ENCODE measurements around the gene COL20A1.

The COL20A1 gene

DNA sequence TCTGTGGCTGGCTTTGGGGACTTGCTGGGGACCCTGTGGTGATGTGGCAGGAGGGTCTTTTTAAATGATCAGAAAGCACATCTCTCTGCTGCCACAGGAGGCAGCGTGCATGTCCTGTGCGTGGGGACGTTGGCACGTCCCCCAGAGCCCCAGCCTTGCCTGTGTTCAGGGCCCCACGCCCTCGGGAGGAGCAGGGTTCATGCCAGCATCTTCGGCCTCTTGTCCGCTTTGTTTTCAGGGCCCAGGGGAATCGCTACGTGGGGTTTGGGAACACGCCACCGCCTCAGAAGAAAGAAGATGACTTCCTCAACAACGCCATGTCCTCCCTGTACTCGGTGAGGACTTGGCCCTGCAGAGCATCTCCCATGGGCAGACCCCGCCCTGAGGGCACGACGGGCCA lies 14.3 kb upstream of the COL20A1 start:
- DNase-seq = no peak

DNA sequence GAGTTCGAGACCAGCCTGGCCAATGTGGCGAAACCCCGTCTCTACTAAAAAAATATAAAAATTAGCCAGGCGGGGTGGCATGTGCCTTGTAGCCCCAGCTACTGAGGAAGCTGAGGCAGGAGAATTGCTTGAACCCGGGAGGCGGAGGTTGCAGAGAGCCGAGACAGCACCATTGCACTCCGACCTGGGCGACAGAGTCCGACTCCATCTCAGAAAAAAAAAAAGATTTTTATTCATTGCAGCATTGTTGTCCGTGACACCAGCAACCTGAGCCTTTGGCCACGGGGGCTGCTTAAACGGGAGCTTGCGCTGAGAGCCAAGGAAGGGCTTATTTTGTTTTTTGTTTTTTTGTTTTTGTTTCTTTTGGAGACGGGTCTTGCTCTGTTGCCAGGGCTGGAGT lies 13.1 kb upstream of the COL20A1 start:
- DNase-seq = no peak

DNA sequence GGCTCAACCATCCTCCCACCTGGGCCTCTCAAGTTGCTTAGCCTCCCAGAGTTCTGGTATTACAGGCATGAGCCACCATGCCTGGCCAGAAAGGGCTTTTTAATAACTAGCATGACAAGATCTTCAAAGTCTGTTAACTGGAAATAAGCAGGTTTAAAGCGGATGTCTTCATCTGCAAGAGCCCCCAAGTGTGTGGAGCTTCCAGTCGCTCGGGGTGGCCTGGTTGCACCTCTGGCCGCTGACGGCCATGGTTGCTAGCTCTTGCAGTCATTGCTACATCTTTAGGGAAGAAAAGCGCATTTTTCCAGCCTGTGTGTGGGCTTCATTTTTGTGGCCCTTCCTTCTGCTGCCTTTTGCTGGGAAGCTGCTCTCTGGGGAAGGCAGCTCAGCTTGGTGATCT lies 12.6 kb upstream of the COL20A1 start:
- DNase-seq = no peak

DNA sequence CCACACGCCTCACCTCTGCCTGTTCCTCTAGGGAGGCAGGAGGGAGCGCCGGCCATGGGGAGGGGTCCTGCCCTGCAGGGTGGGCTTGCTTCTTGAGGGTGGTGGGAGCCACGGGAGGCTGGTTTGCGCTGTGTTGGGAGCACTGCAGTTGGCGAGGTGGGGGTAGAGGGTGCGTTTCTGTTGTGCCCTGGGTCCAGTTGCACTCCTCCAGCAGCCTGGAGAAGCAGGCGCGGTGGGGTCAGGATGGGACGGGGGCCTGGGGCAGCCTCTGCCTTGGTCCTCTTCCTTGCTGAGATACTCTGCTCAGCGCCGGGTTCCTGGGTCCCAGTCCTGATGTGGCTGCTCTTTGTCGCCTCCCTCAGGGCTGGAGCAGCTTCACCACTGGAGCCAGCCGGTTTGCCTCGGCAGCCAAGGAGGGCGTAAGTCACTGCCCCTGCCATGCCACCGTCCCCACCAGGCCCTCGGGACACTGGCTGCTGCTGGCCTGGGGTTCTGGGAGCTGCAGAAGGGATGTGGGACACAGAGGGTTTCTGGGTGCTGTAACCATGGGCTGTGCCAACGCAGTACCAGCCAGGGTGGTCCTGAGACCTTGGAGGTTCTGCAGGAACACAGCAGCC lies 11.9 kb upstream of the COL20A1 start:
- no peak for DNase-seq

DNA sequence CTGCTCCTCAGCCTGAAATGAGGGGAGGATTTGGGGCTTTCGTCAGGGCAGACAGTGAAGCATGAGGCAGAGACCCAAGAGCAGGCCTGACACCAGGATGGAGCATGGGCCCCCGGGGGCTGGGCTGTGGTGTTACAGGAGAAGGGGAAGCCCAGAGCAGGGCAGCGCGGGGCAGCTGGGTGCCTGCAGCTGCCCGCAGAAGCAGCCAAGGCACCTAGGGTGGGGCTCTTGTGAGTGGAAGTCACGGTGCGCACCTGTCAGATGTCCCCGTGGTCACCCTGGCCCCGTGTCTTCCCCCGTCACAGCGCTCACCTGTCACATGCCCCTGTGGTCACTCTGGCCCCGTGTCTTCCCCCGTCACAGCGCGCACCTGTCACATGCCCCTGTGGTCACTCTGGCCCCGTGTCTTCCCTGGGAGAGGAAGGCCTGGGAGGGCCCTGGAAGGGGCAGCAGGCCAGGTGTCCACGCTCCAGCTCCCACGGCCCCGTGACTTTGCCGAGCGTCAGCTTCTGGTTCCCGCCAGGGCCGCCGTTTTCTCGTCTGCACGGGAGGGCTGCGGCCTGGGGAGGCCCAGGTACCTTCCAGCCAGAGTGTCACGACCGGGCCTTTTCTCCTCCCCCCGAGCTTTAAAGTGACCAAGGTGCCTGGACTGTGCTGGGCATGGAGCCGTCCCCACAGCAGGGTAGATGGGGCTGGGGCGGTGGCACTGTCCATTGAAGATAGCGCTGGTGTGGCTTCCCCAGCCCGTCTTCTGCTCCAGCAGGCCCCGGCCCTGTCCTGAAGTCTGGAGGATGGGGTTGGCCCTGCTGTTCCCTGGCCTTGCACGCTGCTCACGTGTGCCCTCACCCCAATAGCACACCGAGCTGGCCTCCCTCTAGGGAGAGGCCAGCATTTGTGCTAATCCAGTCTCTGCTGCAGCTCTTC lies 11.0 kb upstream of the COL20A1 start:
- no peak for DNase-seq

DNA sequence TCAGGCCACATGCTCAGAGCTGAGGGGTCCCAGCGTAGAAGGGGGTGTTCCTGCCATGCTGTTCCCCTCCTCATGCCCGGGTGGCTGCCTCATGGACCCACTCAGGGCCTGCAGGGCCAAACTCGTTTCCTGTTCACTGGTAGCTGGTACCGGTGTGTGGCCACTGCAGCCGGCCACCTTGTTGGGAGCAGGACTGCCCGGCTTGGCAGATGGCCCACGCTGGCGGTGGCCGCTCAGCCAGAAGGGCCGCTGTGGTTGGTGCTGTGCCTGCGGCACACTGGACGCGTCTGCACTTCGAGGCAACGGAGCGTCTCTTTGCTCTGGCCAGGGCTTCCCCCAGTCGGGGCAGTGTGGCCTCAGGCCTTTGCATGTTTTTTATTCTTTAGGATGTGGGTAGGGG lies 10.0 kb upstream of the COL20A1 start:
- DNase-seq = no peak

DNA sequence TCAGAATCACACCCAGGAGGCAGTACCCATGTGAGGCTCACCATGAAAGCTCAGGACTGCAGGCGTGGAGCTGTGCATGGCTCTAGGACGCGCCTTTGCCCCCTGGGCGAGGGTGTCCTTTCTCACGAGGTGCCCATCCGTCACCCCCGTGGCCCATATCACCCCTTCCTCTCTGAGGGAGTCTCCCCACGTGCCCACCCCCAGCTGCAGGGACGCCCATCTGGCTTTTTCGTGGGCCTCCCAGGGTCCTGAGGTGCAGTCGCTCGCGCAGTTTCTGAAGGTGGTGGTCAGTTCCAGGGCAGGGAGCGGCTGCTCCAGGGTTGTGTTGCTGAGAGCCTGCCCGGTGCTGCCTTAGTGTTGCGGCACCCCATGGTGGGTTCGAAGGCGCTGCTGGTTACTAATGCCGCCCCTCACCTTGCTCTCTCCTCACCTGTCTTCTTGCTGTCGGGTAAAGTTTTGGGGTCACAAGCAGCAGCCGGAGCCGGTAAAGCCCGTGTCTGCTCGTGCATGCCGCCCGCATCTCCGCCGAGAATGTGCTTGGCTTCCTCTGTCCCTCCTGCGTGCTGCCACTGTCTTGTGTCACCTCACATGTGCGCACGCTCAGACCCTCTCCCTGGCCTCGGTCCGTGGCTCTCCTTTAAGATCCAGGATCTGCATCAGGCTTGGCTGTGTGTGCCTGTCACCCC lies 9.4 kb upstream of the COL20A1 start:
- no peak for DNase-seq

DNA sequence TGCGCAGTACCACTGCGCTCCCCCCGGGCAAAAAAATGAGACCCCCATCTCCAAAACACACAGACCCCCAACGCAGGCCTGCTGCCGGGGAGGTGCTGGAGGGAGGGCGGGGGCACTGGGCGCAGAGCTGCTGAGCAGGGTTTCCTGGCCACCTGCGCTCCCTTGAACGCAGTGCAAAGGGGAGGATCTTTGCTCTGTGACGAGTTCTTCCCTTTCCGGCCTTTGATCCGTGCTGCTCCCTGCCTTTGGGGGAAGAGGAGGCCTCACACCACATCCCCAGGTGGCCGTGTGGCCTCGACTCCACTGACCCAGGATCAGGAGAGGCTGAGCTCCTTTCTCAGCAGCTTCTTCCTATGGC lies 8.9 kb upstream of the COL20A1 start:
- no peak for DNase-seq

DNA sequence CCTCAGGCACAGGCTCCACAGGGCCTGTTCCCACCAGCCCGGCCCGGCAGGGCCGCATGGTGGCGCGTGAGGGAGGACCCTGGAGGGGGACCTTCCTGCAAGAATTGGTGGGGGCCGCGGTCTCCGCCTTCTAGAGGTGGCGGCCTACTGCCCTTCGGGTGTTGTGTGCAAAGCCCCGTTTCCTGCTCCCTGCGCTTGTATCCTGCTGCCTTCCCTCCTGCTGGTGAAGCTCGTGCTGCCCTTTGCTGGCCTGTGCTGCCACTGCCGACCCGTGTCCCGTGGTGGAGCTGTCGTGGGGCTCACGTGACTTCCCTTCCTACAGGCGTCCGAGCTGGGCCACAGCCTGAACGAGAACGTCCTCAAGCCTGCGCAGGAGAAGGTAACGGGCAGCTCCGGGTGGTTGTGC lies 8.4 kb upstream of the COL20A1 start:
- no peak for DNase-seq

DNA sequence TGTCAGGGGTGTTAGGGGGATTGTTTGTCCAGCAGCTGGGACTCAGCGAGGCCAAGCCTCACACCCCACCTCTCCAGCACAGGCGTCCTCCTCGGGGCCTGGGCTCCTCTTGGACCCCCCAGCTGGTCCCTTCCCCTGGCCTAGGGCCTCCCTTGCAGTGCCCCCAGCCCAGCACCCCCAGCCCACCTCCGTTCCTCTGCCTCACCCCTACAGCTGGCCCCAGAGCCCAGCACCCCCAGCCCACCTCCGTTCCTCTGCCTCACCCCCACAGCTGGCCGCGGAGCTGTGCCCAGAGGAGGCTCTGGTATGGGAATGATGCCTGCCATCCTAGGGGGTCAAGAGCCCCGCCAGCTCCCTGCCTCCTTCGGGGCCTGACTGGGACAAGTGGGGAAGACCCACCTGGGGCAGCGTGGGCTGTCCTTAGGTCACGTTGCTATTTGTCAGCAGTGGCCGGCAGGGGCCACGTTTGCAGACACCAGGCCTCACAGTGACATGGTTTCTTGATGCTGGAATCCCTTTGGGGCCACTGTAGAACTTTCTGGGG lies 7.9 kb upstream of the COL20A1 start:
- DNase-seq = no peak

DNA sequence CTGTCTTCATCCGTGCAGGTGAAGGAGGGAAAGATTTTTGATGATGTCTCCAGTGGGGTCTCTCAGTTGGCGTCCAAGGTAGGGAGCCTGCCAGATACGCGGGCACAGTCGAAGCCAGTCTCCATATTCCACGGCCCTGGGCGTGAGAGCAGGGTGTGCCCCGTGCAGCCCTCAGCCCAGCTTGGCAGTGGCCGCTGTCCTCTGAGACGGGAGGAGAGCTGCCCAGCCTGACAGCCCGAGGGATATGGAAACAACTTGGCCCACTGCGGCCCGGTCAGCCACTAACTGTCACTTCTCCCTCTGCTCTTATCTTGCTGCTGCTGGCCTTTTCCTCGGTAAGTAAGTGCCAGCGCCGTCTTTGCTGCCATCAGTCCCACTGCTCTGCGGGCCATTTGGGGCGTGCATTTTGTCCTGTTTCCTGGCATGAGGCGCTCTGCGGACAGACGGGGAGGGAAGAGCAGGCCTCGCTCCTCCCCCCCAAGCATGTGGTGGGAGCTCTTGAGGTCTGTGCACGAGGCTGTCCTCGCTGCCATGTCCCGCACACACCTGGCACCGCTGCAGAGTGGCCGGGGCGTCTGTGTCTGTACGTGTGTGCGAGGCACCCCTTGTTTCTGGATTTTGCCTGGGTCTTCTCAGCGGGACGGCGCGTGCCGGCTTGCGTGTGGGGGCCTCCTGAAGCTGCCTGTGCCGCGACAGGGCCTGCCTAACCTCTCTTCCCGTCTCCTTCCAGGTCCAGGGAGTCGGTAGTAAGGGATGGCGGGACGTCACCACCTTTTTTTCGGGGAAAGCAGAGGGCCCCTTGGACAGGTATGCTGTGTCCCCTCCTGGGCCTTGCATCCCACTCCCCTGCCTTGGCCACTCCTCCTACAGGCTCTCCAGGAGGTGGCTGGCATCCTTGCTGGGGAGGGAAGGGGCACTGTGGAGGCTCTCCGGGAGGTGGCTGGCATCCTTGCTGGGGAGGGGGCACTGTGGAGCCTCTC lies 7.1 kb upstream of the COL20A1 start:
- no peak for DNase-seq

DNA sequence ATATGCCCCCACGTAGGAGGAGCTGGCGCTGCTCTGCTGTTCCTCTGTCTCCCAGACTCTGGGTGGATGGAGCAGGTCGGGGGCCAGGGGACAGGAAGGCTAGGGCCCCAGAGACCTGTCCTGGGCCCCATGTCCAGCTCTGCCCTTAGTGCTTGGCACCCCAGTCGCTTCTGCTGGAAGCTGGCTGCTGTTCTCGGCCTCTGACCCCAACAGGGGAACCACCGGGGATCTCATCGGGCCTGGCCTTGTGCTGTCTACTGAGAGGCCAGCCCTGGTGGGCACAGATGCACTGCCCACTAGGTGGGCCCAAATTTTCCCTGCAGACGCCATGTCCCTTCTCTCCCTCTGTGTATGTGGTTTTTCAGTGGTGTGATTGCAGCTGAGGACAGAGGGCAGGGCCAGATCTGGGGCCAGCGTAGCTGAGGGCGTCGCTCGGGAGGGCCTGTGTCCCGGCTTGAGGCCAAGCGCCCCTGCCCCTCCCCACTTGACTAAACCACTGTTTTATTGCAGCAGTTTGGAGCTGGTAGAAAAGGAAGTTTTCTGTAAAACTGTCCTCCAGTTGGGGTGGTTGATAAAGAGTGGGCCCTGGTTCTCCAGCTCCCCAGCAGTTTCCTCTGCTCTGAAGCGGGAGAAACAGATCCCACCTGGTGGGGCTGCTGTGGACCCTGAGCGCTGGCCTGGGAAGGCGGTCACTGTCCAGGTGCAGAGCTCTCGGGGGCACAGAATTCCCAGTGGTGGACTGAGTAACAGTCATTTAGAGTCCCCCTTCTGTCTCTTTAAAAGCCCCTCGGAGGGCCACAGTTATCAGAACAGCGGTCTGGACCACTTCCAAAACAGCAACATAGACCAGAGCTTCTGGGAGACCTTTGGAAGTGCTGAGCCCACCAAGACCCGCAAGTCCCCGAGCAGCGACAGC lies 5.9 kb upstream of the COL20A1 start:
- no peak for DNase-seq

DNA sequence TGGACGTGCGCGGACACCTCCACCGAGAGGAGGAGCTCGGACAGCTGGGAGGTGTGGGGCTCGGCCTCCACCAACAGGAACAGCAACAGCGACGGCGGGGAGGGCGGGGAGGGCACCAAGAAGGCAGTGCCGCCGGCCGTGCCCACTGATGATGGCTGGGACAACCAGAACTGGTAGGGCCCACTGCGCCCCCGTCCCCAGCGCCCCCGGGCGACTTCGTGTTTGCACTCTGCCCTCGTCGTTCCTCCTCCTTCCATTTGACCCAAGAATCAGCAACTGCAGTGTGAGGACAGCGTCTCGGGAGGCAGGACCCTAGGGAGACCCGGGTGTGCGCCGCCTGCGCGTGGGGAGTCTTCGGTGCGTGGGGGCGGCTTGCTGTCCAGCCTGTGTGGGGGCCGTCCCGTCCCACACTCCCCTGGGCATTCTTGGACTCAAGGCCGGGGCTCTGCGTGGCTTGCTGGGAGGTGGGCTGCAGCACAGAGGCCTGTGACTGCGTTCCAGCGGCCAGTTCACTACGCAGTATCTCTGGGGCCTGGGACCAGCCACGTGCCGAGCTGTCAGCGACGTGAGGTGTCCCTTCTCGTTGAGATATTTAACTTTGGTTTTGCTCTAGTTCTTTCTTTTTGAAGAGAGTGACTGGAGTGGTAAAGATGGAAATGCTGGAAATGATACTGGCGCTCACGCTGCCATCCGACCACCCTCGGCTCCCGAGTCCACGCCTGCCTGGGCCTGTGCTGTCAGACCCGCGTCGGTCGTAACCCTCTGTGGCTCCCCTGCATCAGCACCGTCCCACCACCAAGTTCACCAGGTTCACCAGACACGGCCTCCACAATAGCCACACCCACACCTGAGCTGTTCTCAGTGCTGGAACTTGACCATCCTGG lies 5.0 kb upstream of the COL20A1 start:
- DNase-seq = no peak

DNA sequence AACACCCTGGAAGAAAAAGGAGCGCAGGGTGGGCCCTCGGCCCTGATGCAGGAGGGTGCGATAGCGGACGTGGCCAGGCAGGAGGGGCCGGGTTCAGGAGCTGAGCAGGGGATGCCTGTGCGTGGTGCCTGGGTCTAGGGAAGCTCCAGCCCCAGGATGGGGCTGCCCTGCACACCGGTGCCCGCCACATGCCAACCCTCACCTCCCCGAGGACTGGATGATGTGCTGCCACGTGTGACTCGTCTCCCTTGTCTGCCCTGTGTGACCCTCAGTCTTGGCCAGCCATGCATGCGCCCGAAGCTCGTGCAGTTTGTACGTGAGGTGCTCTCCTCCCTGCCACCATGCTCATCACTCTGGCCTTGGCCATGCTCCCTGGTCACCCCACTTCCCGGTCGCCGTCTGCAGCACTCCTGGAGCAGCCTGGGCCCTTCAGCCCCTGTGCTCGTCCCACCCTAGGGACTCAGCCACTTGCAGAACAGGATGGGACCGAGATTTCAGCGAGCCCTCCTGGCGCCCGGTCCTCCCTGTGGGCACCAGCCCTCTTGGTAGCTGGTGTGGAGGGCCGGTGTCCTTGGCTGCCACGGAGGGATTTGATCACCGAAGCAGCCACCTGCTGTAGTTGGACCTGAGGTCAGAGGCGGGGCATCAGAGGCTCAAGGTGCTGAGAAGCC lies 4.3 kb upstream of the COL20A1 start:
- DNase-seq = no peak

DNA sequence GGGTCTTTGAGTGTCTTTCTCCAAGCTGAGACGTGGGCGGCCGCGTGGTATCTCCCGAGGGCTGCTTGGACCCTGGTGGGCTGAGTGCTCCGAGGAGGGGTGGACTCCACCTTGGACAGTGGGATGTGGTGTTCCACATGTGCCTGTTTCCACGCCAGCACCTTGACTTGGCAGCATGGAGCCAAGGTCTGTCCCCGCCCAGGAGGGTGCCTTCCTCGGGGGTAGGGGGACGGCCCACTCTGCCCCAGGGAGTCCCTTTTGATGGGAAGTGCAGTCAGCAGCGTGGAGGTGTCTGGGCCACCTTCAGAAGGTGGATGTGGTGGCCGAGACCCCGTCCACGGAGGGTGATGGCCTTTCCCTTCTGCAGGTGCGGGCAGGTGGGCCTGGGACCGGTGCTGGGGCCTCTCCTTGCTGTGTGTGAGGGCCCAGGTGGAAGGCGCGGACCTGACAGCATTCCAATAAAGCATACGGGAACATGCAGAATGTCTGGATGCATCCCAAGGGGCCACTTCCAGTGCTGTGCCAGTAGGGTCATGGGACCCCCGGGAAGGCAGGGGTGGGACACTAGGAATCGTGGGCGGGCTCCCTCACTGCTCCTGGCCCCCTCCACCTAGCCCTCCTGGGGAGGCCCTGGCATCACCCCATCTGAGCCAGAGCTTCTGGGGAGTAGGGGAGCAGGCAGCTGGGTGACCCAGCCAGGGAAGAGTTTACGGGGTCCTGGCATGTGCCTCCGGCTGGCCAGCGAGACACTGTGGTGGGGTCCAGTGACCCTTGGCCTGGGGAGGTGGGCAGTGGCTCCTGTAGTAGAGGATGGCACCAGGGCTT lies 3.5 kb upstream of the COL20A1 start:
- DNase-seq = no peak

DNA sequence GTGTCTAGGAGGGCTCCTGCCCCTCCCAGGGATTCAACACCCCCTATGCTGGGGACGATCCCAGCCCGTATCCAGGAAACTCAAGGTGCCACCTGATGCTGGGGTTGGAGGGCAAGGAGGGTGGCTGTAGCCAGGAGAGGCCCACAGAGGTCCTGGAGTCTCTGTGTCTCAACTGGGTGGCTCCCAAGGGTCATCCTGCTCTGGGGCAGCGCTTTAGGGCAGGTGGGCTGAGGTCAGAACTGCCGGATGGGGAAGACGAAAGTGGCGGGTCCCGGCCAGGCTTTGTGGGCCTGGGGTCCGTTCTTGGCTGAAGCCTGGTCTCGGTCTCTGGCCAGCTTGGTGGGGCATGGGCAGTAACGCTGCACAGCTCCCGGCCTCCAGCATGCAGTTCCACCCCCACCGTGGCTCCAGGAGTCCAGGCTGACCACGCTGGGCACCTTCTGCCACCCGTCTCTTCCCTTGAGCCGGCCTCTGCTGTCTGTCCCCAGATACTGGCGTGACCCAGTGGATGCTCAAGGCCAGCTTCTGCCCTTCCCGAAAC lies 2.8 kb upstream of the COL20A1 start:
- no peak for DNase-seq

DNA sequence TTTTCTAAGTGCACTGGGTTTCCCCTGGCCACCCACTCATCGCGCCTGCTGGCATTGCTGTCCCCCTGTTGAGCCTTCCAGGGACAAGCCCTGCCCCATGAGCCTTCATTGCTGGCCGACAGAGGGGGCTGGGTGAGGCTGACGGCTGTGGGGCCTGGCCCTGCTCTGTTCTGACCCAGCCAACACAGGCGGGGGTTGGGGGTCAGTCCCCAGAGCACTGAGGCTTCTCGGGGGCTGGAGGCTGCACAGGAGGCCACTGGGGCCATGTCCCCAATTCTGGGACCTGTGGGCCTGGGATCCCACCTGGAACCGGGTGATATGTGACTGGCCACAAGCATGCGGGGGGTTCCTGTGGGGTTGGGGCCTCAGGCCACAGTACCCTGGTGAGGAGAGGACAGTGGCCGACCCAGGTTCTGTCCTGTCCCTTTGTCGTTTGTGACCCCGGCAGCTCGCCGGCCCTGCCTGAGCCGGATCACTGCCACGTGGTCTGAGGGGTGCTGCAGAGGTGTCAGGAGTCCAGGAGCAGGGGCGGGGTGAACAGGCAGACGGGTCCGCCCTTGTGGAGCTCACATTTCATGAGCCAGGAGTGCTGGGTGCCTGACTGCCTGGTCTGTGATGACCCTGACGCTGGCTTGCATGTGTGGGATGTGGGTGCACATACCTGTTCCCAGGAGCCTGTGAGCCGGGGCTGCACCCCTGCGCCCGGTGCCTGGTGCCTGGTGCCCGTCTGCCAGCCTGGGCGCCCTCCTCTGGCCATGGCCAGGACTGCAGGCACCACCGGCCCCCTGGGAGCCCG lies 2.1 kb upstream of the COL20A1 start:
- no peak for DNase-seq

DNA sequence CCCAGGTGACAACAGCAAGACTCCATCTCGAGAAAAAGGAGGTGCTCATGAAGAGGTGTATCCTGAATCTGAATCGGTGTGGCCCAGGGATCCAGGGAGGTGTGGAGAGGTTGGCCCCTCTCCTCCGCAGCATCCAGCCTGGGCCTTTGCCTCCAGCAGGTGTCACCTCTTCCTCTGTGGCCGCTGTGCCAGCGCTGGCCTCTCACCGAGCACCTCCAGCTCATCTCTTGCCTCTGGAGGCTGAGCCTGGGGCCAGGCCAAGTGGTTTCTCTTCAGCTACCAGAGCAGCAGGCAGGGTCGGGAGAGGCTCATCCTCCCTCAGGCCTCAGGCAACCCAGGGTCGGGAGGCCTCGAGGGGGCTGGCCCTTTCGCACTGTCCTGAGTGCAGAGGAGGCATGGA lies 1.2 kb upstream of the COL20A1 start:
- no peak for DNase-seq

Measured in GOT3 (cell line).